B cell (primary cell): ENCODE measurements around the gene PUM1. TPM values are rescaled to one million over a fixed set of nuclear protein-coding genes. Genes with fewer than 3 reads are reported as not detected.
A peak's percentile ranks its signal among the peaks of the same experiment; 100 is the strongest.
"Not testable (repeated sequence)": the region's sequence is repeated elsewhere in the genome, so short reads cannot be mapped to it uniquely, and the experiment has no call there.

Experiments
- ATAC-seq: fragments of 200-7000 bp; cut with Tn5 transposase; one replicate; pipeline ENCODE4 v1.10.0; 2021; ENCODE audit warnings: low read depth, mild to moderate bottlenecking, moderate number of reproducible peaks, moderate library complexity
- CTCF ChIA-PET: fragments of 350-600 bp; sonication (Branson Sonifier 250); formaldehyde crosslinking; loops from one replicate; lab custom pipeline; 2021; ENCODE audit warnings: antibody characterized with exemption, inconsistent platforms; lab: Charles Lee
- POLR2A ChIA-PET: fragments of 350-600 bp; sonication (Branson Sonifier 250); formaldehyde crosslinking; loops from one replicate; lab custom pipeline; 2021; ENCODE audit warnings: antibody characterized with exemption; lab: Charles Lee
- DNase-seq: peaks from one replicate; pipeline ENCODE4 v3.0.0; 2013
- H2AFZ ChIP-seq: 2 replicates; pipeline ENCODE4 v1.6.1; 2012; ENCODE audit warnings: mild to moderate bottlenecking, low read depth, low read length; ENCODE audit not compliant: insufficient read depth, poor library complexity, severe bottlenecking
- H3K27ac ChIP-seq, 2 donors: 1 replicate in 1 of 2; 2 replicates in 1 of 2; pipeline ENCODE4 v1.5.1; 2012 to 2013; ENCODE audit warnings: low read length in 2 of 2, mild to moderate bottlenecking in 2 of 2, moderate library complexity in 1 of 2
- H3K27me3 ChIP-seq, 4 experiments: fragments of 200-600 bp in 1 of 4; sonication (generic) in 1 of 4; replicated peaks in 1 of 4; 1 replicate in 2 of 4; 2 replicates in 2 of 4; pipeline versions ENCODE4 v1.6.1 to v1.7.0; 2013 to 2016; ENCODE audit warnings: low read length in 3 of 4, mild to moderate bottlenecking in 2 of 4, mixed read lengths in 1 of 4, moderate library complexity in 1 of 4; ENCODE audit not compliant: insufficient read depth in 4 of 4, control insufficient read depth in 3 of 4; ENCODE audit errors: control extremely low read depth in 1 of 4
- H3K36me3 ChIP-seq, 2 experiments: replicated peaks in 1 of 2; 1 replicate in 1 of 2; 2 replicates in 1 of 2; pipeline versions ENCODE4 v1.6.1 to v1.7.1; 2013; ENCODE audit warnings: low read length in 1 of 2; ENCODE audit not compliant: insufficient read depth in 2 of 2, control insufficient read depth in 1 of 2; ENCODE audit errors: control extremely low read depth in 1 of 2, extremely low read depth in 1 of 2
- H3K4me1 ChIP-seq, 2 donors: fragments of 200-600 bp in 1 of 2; sonication (generic) in 1 of 2; 1 replicate in 1 of 2; 2 replicates in 1 of 2; pipeline versions ENCODE4 v1.5.1 to v1.6.1; 2013 to 2017; ENCODE audit warnings: low read length in 2 of 2; ENCODE audit not compliant: control insufficient read depth in 2 of 2, insufficient read depth in 2 of 2
- H3K4me2 ChIP-seq: replicated peaks from 2 replicates; pipeline ENCODE3; 2012; ENCODE audit warnings: mild to moderate bottlenecking, low read depth, low read length; ENCODE audit not compliant: poor library complexity, severe bottlenecking
- H3K4me3 ChIP-seq, 5 experiments: fragments of 200-600 bp in 1 of 5; sonication (generic) in 1 of 5; 1 replicate in 3 of 5; 2 replicates in 2 of 5; pipeline versions ENCODE4 v1.5.1 to v1.7.0; 2011 to 2016; ENCODE audit warnings: low read length in 4 of 5, mild to moderate bottlenecking in 4 of 5, low read depth in 2 of 5, control low read depth in 1 of 5, moderate library complexity in 1 of 5; ENCODE audit not compliant: insufficient read depth in 1 of 5; ENCODE audit errors: control extremely low read depth in 1 of 5, extremely low read depth in 1 of 5
- H3K79me2 ChIP-seq: fragments of 200-600 bp; sonication (generic); one replicate; pipeline ENCODE4 v1.6.0; 2016; ENCODE audit warnings: low read length; ENCODE audit not compliant: control insufficient read depth, insufficient read depth
- H3K9ac ChIP-seq: fragments of 200-600 bp; sonication (generic); 2 replicates; pipeline ENCODE4 v1.6.1; 2017; ENCODE audit warnings: mild to moderate bottlenecking, low read length, moderate library complexity
- H3K9me3 ChIP-seq, 3 donors: one replicate each; pipeline versions ENCODE4 v1.6.1 to v1.7.1; 2013; ENCODE audit warnings: low read length in 2 of 3; ENCODE audit not compliant: control insufficient read depth in 2 of 3, insufficient read depth in 1 of 3; ENCODE audit errors: control extremely low read depth in 1 of 3
- H4K20me1 ChIP-seq: 2 replicates; pipeline ENCODE4 v1.6.0; 2012; ENCODE audit warnings: mild to moderate bottlenecking, low read length; ENCODE audit not compliant: insufficient read depth, control insufficient read depth, poor library complexity, severe bottlenecking
- H3K27ac Mint-ChIP-seq: one replicate; pipeline ENCODE4 v1.8.0; 2021; ENCODE audit warnings: mixed read lengths
- H3K27me3 Mint-ChIP-seq: one replicate; pipeline ENCODE4 v1.8.0; 2021; ENCODE audit warnings: mixed read lengths
- H3K4me1 Mint-ChIP-seq: one replicate; pipeline ENCODE4 v1.8.0; 2021; ENCODE audit warnings: mixed read lengths
- H3K4me3 Mint-ChIP-seq: one replicate; pipeline ENCODE4 v1.8.0; 2021; ENCODE audit warnings: mixed read lengths
- H3K9me3 Mint-ChIP-seq: one replicate; pipeline ENCODE4 v1.8.0; 2022; ENCODE audit warnings: mixed read lengths; ENCODE audit not compliant: insufficient read depth
- EZH2 ChIP-seq: IDR thresholded peaks from 2 replicates; pipeline ENCODE4 v1.6.1; 2012; ENCODE audit warnings: borderline replicate concordance, low read depth, mild to moderate bottlenecking, moderate library complexity, low read length; ENCODE audit not compliant: insufficient read depth, poor library complexity, severe bottlenecking
- WGBS: methylation state at CpG from one replicate; pipeline ENCODE4 v1.1.5; 2013; ENCODE audit warnings: missing lambda C conversion rate; ENCODE audit not compliant: insufficient coverage; 5-methylcytosine and 5-hydroxymethylcytosine counted together
- intact Hi-C: fragments of 100-400 bp; cut with micrococcal nuclease; formaldehyde crosslinking; loops from one replicate; pipeline ENCODE4 v1.10.0; 2022
- polyA plus RNA-seq: library from polyadenylated mRNA; depleted of rRNA; stranded (reverse); fragments of >200 nt; gene quantifications from 2 replicates; pipeline ENCODE4 v1.2.3, GENCODE V29; 2012
- total RNA-seq, 2 donors: library from RNA; stranded (reverse); fragments of 120-200 nt in 1 of 2; gene quantifications; 1 replicate in 1 of 2; 2 replicates in 1 of 2; pipeline versions ENCODE4 v1.2.3 to v1.2.4, GENCODE V29; 2013 to 2022
- TF ChIP-seq, protein P1 (sequence below): fragments of 200-600 bp; IDR thresholded peaks from one replicate; pipeline ENCODE4 v1.8.0; 2022; ENCODE audit warnings: antibody characterized with exemption, mild to moderate bottlenecking

The PUM1 gene
- total and polyA plus RNA-seq, 2 donors (not counting 1 experiment from before 2014, with no cell fraction given): 52.8 to 177 TPM

DNA sequence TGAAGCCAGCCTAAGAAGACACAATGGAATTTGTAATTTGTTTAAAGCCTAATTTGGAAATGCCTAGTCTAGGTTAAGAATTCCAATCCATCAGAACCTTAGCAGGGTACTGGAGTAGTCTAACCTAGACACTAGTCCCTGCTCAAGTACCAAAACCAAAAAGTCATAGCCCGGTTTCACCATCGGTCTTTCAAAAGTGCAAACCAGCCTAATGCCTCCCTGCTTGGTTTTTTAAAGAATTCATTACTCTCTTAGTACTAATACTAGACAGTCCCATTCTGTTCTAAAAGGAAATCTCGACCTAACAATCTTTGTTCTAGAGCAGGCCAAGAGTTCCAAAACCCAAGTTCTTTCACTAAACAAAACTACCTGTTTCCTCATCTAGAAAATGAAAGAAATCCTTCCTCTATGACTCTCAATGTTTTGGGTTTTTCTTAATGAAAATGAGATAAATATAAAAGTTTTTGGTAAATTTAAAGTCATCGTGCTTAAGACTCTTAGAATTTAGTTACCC, 2.6 kb downstream of the PUM1 start:
- DNase-seq (no peak), ATAC-seq (no peak)
- intact Hi-C loops: no loop called here
- WGBS: 56% methylated on average over 3 of the region's 4 CpGs
- peaks cover 6 to 12% of the 10 kb centered on the region in 2 experiments for H3K36me3 ChIP-seq
- no peaks in the 10 kb centered on the region for H3K27me3 ChIP-seq
- peak overlapping the region; percentile 100 for H3K4me3 Mint-ChIP-seq
- peak overlapping the region; percentile 84 for H3K4me2 ChIP-seq
- no peaks in the 10 kb centered on the region for H3K9me3 Mint-ChIP-seq
- TF ChIP-seq, protein P1, sequence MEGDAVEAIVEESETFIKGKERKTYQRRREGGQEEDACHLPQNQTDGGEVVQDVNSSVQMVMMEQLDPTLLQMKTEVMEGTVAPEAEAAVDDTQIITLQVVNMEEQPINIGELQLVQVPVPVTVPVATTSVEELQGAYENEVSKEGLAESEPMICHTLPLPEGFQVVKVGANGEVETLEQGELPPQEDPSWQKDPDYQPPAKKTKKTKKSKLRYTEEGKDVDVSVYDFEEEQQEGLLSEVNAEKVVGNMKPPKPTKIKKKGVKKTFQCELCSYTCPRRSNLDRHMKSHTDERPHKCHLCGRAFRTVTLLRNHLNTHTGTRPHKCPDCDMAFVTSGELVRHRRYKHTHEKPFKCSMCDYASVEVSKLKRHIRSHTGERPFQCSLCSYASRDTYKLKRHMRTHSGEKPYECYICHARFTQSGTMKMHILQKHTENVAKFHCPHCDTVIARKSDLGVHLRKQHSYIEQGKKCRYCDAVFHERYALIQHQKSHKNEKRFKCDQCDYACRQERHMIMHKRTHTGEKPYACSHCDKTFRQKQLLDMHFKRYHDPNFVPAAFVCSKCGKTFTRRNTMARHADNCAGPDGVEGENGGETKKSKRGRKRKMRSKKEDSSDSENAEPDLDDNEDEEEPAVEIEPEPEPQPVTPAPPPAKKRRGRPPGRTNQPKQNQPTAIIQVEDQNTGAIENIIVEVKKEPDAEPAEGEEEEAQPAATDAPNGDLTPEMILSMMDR: no peak
- TF ChIP-seq EZH2: no peak
- no peaks in the 10 kb centered on the region for H3K27me3 Mint-ChIP-seq
- H3K4me3 ChIP-seq: peak overlapping the region in 1 of 5 experiments; percentile 93
- H2AFZ ChIP-seq: no peak overlapping the region
- H4K20me1 ChIP-seq: peaks cover 36% of the 10 kb centered on the region
- H3K9me3 ChIP-seq: no peaks in the 10 kb centered on the region
- H3K4me1 ChIP-seq: peaks cover 35 to 43% of the 10 kb centered on the region in 2 donors
- peak overlapping the region; percentile 95 for H3K9ac ChIP-seq
- H3K4me1 Mint-ChIP-seq: peaks cover 57% of the 10 kb centered on the region
- peak overlapping the region in 1 of 2 donors; percentile 94 for H3K27ac ChIP-seq
- CTCF ChIA-PET: no interaction called here
- POLR2A ChIA-PET: no interaction called here
- peak overlapping the region; percentile 26 for H3K27ac Mint-ChIP-seq
- H3K79me2 ChIP-seq: peaks cover 72% of the 10 kb centered on the region

DNA sequence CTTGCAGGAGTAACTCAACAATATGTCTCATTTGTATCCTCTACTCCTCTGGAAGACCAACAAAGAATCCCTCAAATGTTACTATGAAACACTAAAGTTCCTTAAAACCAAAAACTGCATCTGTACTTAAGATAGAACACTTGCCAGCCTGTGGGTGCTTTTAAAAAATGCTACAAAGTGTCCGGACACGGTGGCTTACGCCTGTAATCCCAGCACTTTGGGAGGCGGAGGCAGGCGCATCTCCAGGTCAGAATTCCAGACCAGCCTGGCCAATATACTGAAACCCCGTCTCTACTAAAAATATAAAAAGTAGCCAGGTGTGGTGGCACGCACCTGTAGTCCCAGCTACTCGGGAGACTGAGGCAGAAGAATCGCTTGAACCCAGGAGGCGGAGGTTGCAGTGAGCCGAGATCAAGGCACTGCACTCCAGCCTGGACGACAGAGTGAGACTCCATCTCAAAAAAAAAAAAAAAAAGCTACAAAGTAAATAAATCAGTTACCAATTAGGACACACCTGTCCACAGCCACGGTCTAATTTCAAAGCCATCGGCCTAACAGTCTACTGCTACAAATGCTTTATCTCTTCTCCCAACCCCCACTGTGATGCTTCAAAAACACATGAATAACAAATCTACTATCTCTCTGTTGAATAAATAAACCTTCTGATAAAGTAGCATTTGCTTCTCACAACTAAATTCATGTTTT, 3.2 kb downstream of the PUM1 start:
- Mint-ChIP-seq H3K4me1 (peaks cover 60% of the 10 kb centered on the region), H3K4me3 (peak overlapping the region; percentile 100), H3K27ac (peak overlapping the region; percentile 26)
- Histone ChIP-seq H3K27ac (peak overlapping the region in 1 of 2 donors; percentile 94), H3K36me3 (peaks cover 8 to 17% of the 10 kb centered on the region in 2 experiments), H3K4me3 (peak overlapping the region in 1 of 5 experiments; percentile 93), H3K79me2 (peaks cover 78% of the 10 kb centered on the region), H3K4me1 (peaks cover 35 to 43% of the 10 kb centered on the region in 2 donors), H3K4me2 (peak overlapping the region; percentile 84), H4K20me1 (peaks cover 41% of the 10 kb centered on the region)
- POLR2A ChIA-PET: interaction anchor here (0.6 kb wide), 1 partner anchor 592 kb away, joined by 14 read pairs; no protein-coding TSS in a partner anchor
- CTCF ChIA-PET, H2AFZ ChIP-seq, H3K9me3 ChIP-seq, H3K27me3 ChIP-seq, H3K27me3 Mint-ChIP-seq, intact Hi-C loops, H3K9me3 Mint-ChIP-seq, DNase-seq, ATAC-seq, H3K9ac ChIP-seq: not testable (repeated sequence)
- WGBS: 77% methylated on average over 7 of the region's 14 CpGs
